ENCODE measurements around the gene NUCKS1.

Gene NUCKS1

GRCh38 chr1:205668951-205669340 lies 81.0 kb downstream of the NUCKS1 start:
- no peak for DNase-seq (ENCODE audit: low spot score)

DNA sequence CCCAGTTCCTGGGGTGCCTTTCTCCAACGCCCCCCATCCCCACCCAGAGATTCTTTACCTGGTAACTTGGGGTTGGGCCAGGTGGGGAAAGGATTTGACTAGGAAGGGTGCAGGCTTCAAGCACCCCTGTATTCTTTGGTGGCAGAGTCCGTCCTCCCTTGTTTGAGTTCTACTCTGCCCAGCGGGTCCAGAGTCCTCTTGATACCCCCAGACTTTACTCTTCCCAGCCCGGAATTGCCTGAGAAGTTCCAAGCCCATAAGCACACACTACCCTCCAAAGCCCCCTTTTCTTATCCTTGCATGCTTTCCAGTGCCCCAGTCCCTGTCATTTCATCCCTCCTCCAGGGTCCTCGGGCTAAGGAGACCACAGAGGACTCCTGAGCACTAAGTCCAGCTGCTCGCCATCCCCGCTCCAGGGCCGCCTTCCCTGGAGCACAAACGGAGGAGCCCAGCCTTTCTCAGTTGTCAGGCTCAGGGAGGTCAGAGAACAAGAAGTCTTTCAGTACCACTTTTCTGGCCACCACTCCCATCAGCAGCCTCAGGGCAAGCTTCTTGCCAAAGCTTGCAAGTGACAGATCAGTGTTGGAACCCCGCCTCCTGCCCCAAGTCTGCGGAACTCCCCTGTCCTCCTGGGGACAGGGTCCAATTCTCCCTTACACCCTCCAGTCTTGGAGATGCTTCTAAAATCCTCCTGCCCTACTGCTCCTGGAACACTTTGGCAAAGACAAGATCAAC lies 81.9 kb downstream of the NUCKS1 start:
- no peak for DNase-seq (ENCODE audit: low spot score)

- no peak for DNase-seq (ENCODE audit: low spot score)
Observed at GRCh38 chr1:205666372-205667166, 83.4 kb downstream of the NUCKS1 start.

DNA sequence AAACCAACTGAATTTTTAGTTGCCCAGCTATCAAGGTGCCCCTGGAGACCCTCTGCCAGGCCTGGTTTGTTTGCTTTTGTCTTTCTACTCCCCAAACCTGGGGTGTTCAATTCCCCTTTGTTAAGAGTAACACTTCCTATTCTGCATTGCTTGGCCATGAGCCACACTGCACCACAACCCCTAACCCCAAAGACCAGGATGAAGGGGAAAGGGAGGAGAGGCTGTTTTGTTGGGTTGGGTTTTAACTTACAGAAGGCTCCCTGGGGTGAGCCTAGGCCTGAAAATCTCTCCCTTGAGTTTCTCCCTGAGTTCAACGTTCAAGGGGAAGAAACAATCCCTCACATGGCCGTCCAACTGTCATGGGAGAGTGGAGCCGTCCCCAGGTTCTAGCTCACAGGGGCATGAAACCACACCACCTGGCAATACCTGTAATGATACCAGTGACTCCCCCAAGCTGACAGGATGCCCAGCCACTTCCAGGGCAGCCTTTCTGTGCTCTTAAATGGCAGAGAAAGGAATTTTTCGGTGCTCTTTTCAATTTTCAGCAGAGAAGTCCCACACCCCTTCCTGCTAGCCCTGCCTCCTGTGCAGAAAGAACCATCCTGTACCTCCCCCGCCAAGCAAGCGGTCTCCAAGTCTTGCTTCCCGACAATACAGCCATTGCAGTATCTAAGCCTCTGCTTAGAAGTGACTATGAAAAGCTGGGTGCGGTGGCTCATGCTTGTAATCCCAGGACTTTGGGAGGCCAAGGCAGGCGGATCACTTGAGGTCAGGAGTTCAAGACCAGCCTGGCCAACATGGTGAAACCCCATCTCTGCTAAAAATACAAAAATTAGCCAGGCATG lies 84.6 kb downstream of the NUCKS1 start:
- no peak for DNase-seq (ENCODE audit: low spot score)

DNA sequence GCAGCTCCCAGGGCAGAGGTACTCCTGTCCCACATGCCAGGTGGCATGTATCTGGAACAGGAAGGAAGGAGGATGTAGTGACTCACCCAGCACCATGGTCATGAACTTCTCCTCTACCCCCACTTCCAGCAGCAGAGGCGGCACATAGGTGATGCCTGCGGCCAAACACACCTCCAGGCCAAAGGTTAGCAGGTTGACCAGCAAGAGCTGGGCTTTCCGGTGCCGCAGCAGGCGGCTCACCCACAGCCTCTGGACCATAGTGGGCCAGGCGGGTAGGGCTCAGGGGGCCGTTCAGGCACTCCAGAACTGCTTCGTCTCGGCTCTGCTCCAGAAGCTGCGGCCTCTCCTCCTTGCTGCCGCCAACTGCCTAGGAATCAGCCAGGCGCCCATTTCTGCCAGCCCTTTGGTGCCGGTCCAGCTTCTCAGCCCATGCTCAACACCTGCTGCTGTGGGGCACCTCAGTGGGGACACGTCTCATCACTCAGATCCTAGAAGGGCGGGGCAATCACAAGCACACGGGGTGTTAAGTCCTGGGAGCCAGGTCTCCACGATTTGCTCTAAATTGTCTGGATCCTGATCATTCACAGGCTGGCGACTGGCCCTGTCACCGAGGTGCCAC lies 85.5 kb downstream of the NUCKS1 start:
- no peak for DNase-seq (ENCODE audit: low spot score)

DNA sequence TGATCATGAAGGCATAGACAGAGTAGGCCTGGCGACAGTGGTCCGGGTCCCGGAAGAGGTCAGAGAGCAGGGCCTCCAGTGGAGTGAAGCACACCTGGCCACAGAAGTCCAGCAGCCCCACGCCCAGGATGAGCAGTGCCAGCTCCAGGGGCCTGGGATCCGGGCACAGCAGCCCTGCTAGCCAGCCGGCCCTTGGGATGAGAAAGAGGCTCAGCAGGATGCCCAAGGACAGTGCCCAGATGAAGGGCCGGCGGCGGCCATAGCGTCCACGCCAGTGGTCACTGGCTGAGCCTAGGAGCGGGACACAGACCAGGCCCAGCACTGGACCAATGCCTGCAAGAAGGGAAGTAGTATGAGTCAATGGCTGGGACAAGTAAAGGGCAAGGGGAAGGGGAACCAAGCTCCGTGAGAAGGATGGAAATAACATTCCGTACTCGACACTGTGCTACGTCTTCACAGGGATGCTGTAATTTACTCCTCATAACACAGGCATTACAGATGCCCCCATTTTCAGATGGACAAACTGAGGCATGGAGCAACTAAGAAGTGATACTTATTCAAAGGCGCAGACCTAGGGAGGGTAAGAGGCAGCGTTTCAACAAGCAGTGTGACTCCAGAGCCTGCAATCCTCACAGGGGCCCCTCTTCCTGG lies 86.6 kb downstream of the NUCKS1 start:
- no peak for DNase-seq (ENCODE audit: low spot score)

Measured in hematopoietic multipotent progenitor cell treated with erythropoietin and hydrocortisone succinate and interleukin-3 and kit ligand, for 15 days (in vitro differentiated cells).